Measurements from ENCODE around the gene RICTOR.

Gene RICTOR

DNA sequence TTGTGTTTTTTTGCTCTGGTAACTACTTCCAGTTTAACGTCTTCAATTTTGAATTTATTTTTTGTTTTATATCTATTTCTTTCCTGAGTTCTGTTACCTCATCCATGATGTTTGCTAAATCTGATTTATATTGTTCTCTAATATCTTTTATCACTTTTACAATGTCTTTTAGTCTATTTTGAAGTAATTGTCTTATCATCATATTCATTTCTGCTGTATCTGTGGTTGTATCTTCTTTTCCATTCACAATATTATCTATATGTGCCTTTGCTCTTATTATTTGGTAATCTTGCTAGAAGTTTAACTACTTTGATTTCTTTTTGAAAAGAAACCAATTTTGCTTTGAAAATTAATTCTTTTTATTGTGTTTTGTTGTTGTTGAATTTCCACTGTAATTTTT, 184.8 kb downstream of the RICTOR start:
- DNase-seq (ENCODE audit: low read depth in 3 of 3) = no peak

DNA sequence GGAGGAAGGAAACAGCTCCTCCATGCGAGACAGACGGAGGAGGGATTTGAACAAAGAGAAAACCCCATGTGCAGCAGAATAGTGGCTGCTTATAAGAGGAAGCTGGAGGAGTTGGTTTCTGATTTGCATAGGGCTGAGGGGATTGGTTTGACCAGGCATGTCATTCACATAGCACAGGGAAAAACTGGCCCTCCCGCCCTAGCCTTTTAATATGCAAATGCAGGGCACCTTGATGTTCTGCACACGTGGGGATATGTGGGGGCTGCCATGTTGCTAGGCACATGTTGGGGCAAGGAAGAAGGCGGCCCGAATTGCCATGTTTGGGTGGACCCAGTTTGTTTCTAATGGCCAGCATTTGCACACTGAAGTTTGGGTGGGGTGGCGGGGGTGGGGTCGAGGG, 186.2 kb downstream of the RICTOR start:
- DNase-seq (ENCODE audit: low read depth in 3 of 3) = no peak
